HL-60 (cell line): Measurements from ENCODE around the gene CCNT2.

Source experiments
- DNase-seq, 2 experiments: peaks; one replicate each; pipeline ENCODE4 v3.0.0-alpha.2; 2010 to 2020; ENCODE audit warnings: low read depth in 1 of 2, low spot score in 1 of 2
- H3K27ac ChIP-seq: fragments of 250-450 bp; sonication (Bioruptor Pico); replicated peaks from 2 replicates; pipeline ENCODE4 v1.5.1; 2020; ENCODE audit warnings: mild to moderate bottlenecking, moderate library complexity
- H3K27me3 ChIP-seq: fragments of 250-450 bp; sonication (Bioruptor Pico); 2 replicates; pipeline ENCODE4 v1.5.1; 2021; ENCODE audit warnings: mild to moderate bottlenecking, moderate library complexity; ENCODE audit not compliant: insufficient read depth, poor library complexity, severe bottlenecking
- H3K4me3 ChIP-seq: replicated peaks from 2 replicates; pipeline ENCODE4 v1.5.1; 2011; ENCODE audit warnings: mild to moderate bottlenecking, control low read depth, low read length; ENCODE audit not compliant: insufficient read depth
- CTCF ChIP-seq: IDR thresholded peaks from one replicate; pipeline ENCODE4 v1.5.1; 2011; ENCODE audit warnings: low read length, control low read depth, inconsistent platforms; ENCODE audit not compliant: insufficient read depth
- GABPA ChIP-seq: IDR thresholded peaks from 2 replicates; pipeline ENCODE4 v1.6.1; 2012; ENCODE audit warnings: low read depth
- POLR2AphosphoS5 ChIP-seq: IDR thresholded peaks from 2 replicates; pipeline ENCODE4 v1.6.1; 2012; ENCODE audit warnings: low read depth
- SPI1 ChIP-seq: IDR thresholded peaks from 2 replicates; pipeline ENCODE4 v1.6.1; 2012; ENCODE audit warnings: low read depth, mild to moderate bottlenecking, borderline replicate concordance
- TF ChIP-seq, protein P1 (sequence below): IDR thresholded peaks from 2 replicates; pipeline ENCODE4 v1.6.1; 2012; ENCODE audit warnings: low read depth; ENCODE audit not compliant: insufficient replicate concordance

The CCNT2 gene

GRCh38 chr2:134917360-134917865, 1.2 kb upstream of the CCNT2 start:
- Histone ChIP-seq H3K27me3 (no peaks in the 10 kb centered on the region), H3K4me3 (peak overlapping the region; percentile 56), H3K27ac (peak overlapping the region; percentile 98)
- DNase-seq = peak in 1 of 2 experiments; percentile 17
- TF ChIP-seq GABPA = no peak
- TF ChIP-seq, protein P1, sequence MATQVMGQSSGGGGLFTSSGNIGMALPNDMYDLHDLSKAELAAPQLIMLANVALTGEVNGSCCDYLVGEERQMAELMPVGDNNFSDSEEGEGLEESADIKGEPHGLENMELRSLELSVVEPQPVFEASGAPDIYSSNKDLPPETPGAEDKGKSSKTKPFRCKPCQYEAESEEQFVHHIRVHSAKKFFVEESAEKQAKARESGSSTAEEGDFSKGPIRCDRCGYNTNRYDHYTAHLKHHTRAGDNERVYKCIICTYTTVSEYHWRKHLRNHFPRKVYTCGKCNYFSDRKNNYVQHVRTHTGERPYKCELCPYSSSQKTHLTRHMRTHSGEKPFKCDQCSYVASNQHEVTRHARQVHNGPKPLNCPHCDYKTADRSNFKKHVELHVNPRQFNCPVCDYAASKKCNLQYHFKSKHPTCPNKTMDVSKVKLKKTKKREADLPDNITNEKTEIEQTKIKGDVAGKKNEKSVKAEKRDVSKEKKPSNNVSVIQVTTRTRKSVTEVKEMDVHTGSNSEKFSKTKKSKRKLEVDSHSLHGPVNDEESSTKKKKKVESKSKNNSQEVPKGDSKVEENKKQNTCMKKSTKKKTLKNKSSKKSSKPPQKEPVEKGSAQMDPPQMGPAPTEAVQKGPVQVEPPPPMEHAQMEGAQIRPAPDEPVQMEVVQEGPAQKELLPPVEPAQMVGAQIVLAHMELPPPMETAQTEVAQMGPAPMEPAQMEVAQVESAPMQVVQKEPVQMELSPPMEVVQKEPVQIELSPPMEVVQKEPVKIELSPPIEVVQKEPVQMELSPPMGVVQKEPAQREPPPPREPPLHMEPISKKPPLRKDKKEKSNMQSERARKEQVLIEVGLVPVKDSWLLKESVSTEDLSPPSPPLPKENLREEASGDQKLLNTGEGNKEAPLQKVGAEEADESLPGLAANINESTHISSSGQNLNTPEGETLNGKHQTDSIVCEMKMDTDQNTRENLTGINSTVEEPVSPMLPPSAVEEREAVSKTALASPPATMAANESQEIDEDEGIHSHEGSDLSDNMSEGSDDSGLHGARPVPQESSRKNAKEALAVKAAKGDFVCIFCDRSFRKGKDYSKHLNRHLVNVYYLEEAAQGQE = no peak
- TF ChIP-seq CTCF = no peak
- no peak for TF ChIP-seq POLR2AphosphoS5
- no peak for TF ChIP-seq SPI1

GRCh38 chr2:134917888-134918525, 615 bp upstream of the CCNT2 start:
- peak in 1 of 2 experiments; percentile 80 for DNase-seq
- Histone ChIP-seq H3K4me3 (peak overlapping the region; percentile 56), H3K27me3 (no peaks in the 10 kb centered on the region), H3K27ac (peak overlapping the region; percentile 98)
- TF ChIP-seq GABPA = peak; percentile 19; the same call in 1 of the 2 replicates
- peak; percentile 35; the same call in 1 of the 2 replicates for TF ChIP-seq SPI1
- TF ChIP-seq, protein P1 = peak; percentile 46
- TF ChIP-seq POLR2AphosphoS5 = peak; percentile 85
- no peak for TF ChIP-seq CTCF

- Histone ChIP-seq H3K4me3 (peak overlapping the region; percentile 81), H3K27ac (peak overlapping the region; percentile 98), H3K27me3 (no peaks in the 10 kb centered on the region)
- TF ChIP-seq, protein P1 = no peak
- TF ChIP-seq CTCF (no peak), GABPA (no peak), POLR2AphosphoS5 (no peak), SPI1 (no peak)
- DNase-seq = peak in 1 of 2 experiments; percentile 25
These were observed 954 bp downstream of the CCNT2 start for GRCh38 chr2:134919341-134920210.
